Karpas-422 (cell line): ENCODE measurements around the gene DNAL1. TPM values are rescaled to one million over a fixed set of nuclear protein-coding genes. Genes with fewer than 3 reads are reported as not detected.
A peak's percentile ranks its signal among the peaks of the same experiment; 100 is the strongest.
"Not testable (repeated sequence)": the region's sequence is repeated elsewhere in the genome, so short reads cannot be mapped to it uniquely, and the experiment has no call there.

Experiments used
- DNase-seq: peaks from one replicate; pipeline ENCODE4 v3.0.0-alpha.2; 2015
- H2AFZ ChIP-seq: fragments of 200-600 bp; sonication (generic); 2 replicates; pipeline ENCODE4 v1.6.1; 2014; ENCODE audit warnings: antibody characterized with exemption, low read length, mixed read lengths
- H3K27ac ChIP-seq: fragments of 200-600 bp; sonication (generic); 2 replicates; pipeline ENCODE4 v1.5.1; 2014; ENCODE audit warnings: mild to moderate bottlenecking, low read length, moderate library complexity
- H3K27me3 ChIP-seq: fragments of 200-600 bp; sonication (generic); 2 replicates; pipeline ENCODE4 v1.6.1; 2014; ENCODE audit warnings: low read length, mixed read lengths
- H3K36me3 ChIP-seq: fragments of 200-600 bp; sonication (generic); 2 replicates; pipeline ENCODE4 v1.6.1; 2014; ENCODE audit warnings: low read length, mixed read lengths; ENCODE audit not compliant: insufficient read depth
- H3K4me1 ChIP-seq: fragments of 200-600 bp; sonication (generic); 2 replicates; pipeline ENCODE4 v1.6.1; 2014; ENCODE audit warnings: mild to moderate bottlenecking, low read length, mixed read lengths
- H3K4me2 ChIP-seq: fragments of 200-600 bp; sonication (generic); 2 replicates; pipeline ENCODE4 v1.6.1; 2014; ENCODE audit warnings: low read length, low read depth, mild to moderate bottlenecking; ENCODE audit not compliant: poor library complexity, severe bottlenecking
- H3K4me3 ChIP-seq: fragments of 200-600 bp; sonication (generic); 2 replicates; pipeline ENCODE4 v1.5.1; 2014; ENCODE audit warnings: mild to moderate bottlenecking, antibody characterized with exemption, low read length, mixed read lengths
- H3K79me2 ChIP-seq: fragments of 200-600 bp; sonication (generic); 2 replicates; pipeline ENCODE4 v1.6.1; 2014; ENCODE audit warnings: mild to moderate bottlenecking, low read length, mixed read lengths
- H3K9ac ChIP-seq: fragments of 200-600 bp; sonication (generic); 2 replicates; pipeline ENCODE4 v1.6.0; 2014; ENCODE audit warnings: low read length
- H3K9me2 ChIP-seq: fragments of 200-600 bp; sonication (generic), shearing (Covaris generic); replicated peaks from 2 replicates; pipeline ENCODE4 v1.6.0; 2014; ENCODE audit warnings: mild to moderate bottlenecking, low read length, moderate library complexity; ENCODE audit not compliant: insufficient read depth
- H3K9me3 ChIP-seq: fragments of 300-700, 200-600 bp; sonication (generic); 2 replicates; pipeline ENCODE4 v1.6.1; 2014; ENCODE audit warnings: low read length, mixed read lengths
- H4K20me1 ChIP-seq: fragments of 200-600 bp; sonication (generic); 2 replicates; pipeline ENCODE4 v1.6.1; 2014; ENCODE audit warnings: mild to moderate bottlenecking, antibody characterized with exemption, low read length, low read depth; ENCODE audit not compliant: insufficient read depth
- total RNA-seq: library from RNA; depleted of rRNA; stranded (reverse); fragments of >200 nt; shearing (Covaris generic); gene quantifications from 2 replicates; pipeline ENCODE4 v1.2.3, GENCODE V29; 2014; ENCODE audit warnings: low replicate concordance

Gene DNAL1
- total RNA-seq, 1 experiment from 2014 or later, result 11.7 TPM

- Histone ChIP-seq H4K20me1 (no peaks in the 10 kb centered on the region), H3K27me3 (no peaks in the 10 kb centered on the region), H3K9me2 (no peaks in the 10 kb centered on the region), H3K4me3 (no peak overlapping the region), H3K4me1 (no peaks in the 10 kb centered on the region), H2AFZ (no peak overlapping the region), H3K9me3 (no peaks in the 10 kb centered on the region), H3K36me3 (no peaks in the 10 kb centered on the region), H3K4me2 (no peak overlapping the region), H3K9ac (no peak overlapping the region), H3K27ac (no peak overlapping the region), H3K79me2 (no peaks in the 10 kb centered on the region)
- DNase-seq, result peak; percentile 72
Measured at GRCh38 chr14:73633116-73634010, 11.4 kb upstream of the DNAL1 start.

GRCh38 chr14:73634011-73634833, 10.6 kb upstream of the DNAL1 start:
- H2AFZ ChIP-seq, result no peak overlapping the region
- H3K36me3 ChIP-seq, result no peaks in the 10 kb centered on the region
- H3K4me3 ChIP-seq, result no peak overlapping the region
- no peaks in the 10 kb centered on the region for H3K9me2 ChIP-seq
- no peaks in the 10 kb centered on the region for H3K79me2 ChIP-seq
- H4K20me1 ChIP-seq, result no peaks in the 10 kb centered on the region
- no peaks in the 10 kb centered on the region for H3K9me3 ChIP-seq
- no peaks in the 10 kb centered on the region for H3K4me1 ChIP-seq
- H3K27me3 ChIP-seq, result no peaks in the 10 kb centered on the region
- no peak for DNase-seq
- H3K9ac ChIP-seq, result no peak overlapping the region
- H3K27ac ChIP-seq, result no peak overlapping the region
- H3K4me2 ChIP-seq, result no peak overlapping the region

DNA sequence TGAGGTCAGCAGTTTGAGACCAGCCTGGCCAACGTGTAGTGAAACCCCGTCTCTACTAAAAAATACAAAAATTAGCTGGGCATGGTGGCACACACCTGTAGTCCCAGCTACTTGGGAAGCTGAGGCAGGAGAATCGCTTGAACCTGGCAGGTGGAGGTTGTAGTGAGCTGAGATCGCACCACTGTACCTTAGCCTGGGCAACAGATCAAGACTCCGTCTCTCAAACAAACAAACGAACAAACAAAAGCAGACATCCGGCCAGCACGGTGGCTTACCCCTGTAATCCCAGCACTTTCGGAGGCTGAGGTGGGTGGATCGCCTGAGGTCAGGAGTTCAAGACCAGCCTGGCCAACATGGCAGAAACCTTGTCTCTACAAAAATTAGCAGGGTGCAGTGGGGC, 8.4 kb upstream of the DNAL1 start:
- not testable (repeated sequence) for H3K79me2 ChIP-seq, DNase-seq, H3K4me1 ChIP-seq, H4K20me1 ChIP-seq, H3K9me3 ChIP-seq, H2AFZ ChIP-seq, H3K27ac ChIP-seq, H3K36me3 ChIP-seq, H3K4me2 ChIP-seq, H3K9me2 ChIP-seq, H3K27me3 ChIP-seq, H3K4me3 ChIP-seq, H3K9ac ChIP-seq

DNA sequence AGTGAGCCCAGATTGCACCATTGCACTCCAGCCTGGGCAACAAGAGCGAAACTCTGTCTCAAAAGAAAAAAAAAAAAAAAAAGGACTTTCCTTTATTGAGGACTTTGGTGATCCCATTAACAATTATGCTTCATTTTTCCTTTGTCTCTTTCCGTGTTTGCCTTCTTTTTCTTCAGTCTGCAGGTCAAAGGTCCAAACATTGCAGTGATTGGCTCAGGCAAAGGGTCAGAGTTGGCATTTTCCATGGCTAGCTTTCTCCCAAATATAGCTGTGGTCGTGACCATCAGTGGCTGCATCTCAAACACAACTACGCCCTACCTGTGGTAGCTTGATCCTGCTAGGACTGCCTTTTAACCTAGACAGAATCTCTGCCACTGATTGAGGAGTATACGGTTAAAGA, 7.0 kb upstream of the DNAL1 start:
- no peak overlapping the region for H3K27ac ChIP-seq
- H3K27me3 ChIP-seq, result no peaks in the 10 kb centered on the region
- no peaks in the 10 kb centered on the region for H3K79me2 ChIP-seq
- no peak overlapping the region for H3K4me3 ChIP-seq
- no peaks in the 10 kb centered on the region for H4K20me1 ChIP-seq
- no peak overlapping the region for H2AFZ ChIP-seq
- no peaks in the 10 kb centered on the region for H3K4me1 ChIP-seq
- H3K9me2 ChIP-seq, result no peaks in the 10 kb centered on the region
- DNase-seq, result no peak
- no peak overlapping the region for H3K9ac ChIP-seq
- no peaks in the 10 kb centered on the region for H3K36me3 ChIP-seq
- no peak overlapping the region for H3K4me2 ChIP-seq
- no peaks in the 10 kb centered on the region for H3K9me3 ChIP-seq

DNA sequence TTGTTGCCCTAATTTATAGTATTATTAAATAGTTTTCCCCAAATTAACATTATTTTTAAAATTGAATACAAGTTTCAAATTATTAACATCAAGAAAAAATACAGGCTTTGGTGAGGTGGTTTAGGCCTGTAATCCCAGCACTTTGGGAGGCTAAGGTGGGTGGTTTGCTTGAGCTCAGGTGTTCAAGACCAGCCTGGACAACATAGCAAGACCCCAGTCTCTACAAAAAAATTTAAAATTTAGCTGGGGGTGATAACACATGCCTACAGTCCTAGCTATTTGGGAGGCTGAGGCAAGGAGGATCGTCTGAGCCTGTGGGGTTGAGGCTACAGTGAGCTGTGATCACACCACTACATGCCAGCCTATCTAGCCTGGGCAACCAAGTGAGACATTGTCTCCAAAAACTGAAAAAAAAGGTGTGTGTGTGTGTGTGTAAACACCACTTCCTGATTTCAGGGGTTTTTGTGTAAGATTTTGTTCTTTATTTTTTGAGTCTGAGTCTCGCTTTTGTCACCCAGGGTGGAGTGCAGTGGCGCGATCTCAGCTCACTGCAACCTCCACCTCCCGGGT, 3.9 kb upstream of the DNAL1 start:
- no peak for DNase-seq
- peaks cover 10% of the 10 kb centered on the region for H3K79me2 ChIP-seq
- no peaks in the 10 kb centered on the region for H3K27me3 ChIP-seq
- H4K20me1 ChIP-seq, result no peaks in the 10 kb centered on the region
- H3K36me3 ChIP-seq, result no peaks in the 10 kb centered on the region
- H3K4me1 ChIP-seq, result peaks cover 13% of the 10 kb centered on the region
- no peaks in the 10 kb centered on the region for H3K9me2 ChIP-seq
- no peak overlapping the region for H3K4me3 ChIP-seq
- H3K9me3 ChIP-seq, result no peaks in the 10 kb centered on the region
- H2AFZ ChIP-seq, result no peak overlapping the region
- no peak overlapping the region for H3K27ac ChIP-seq
- no peak overlapping the region for H3K4me2 ChIP-seq
- H3K9ac ChIP-seq, result no peak overlapping the region

- no peaks in the 10 kb centered on the region for H3K9me3 ChIP-seq
- H3K36me3 ChIP-seq, result no peaks in the 10 kb centered on the region
- H3K9ac ChIP-seq, result peak overlapping the region; percentile 78
- peak overlapping the region; percentile 78 for H3K4me3 ChIP-seq
- H3K4me1 ChIP-seq, result peaks cover 18% of the 10 kb centered on the region
- H3K79me2 ChIP-seq, result peaks cover 22% of the 10 kb centered on the region
- no peak overlapping the region for H3K27ac ChIP-seq
- no peaks in the 10 kb centered on the region for H3K27me3 ChIP-seq
- no peaks in the 10 kb centered on the region for H3K9me2 ChIP-seq
- peak overlapping the region; percentile 62 for H2AFZ ChIP-seq
- no peaks in the 10 kb centered on the region for H4K20me1 ChIP-seq
- no peak for DNase-seq
- peak overlapping the region; percentile 90 for H3K4me2 ChIP-seq
Measured at GRCh38 chr14:73645248-73645610, 443 bp downstream of the DNAL1 start.

GRCh38 chr14:73651005-73651404, 6.2 kb downstream of the DNAL1 start:
- peaks cover 9% of the 10 kb centered on the region for H3K36me3 ChIP-seq
- H3K4me2 ChIP-seq, result no peak overlapping the region
- peaks cover 12% of the 10 kb centered on the region for H3K79me2 ChIP-seq
- DNase-seq, result no peak
- no peaks in the 10 kb centered on the region for H3K27me3 ChIP-seq
- H3K4me3 ChIP-seq, result no peak overlapping the region
- H4K20me1 ChIP-seq, result no peaks in the 10 kb centered on the region
- no peak overlapping the region for H2AFZ ChIP-seq
- H3K9me3 ChIP-seq, result no peaks in the 10 kb centered on the region
- no peak overlapping the region for H3K27ac ChIP-seq
- no peak overlapping the region for H3K9ac ChIP-seq
- peaks cover 4% of the 10 kb centered on the region for H3K4me1 ChIP-seq
- no peaks in the 10 kb centered on the region for H3K9me2 ChIP-seq

DNA sequence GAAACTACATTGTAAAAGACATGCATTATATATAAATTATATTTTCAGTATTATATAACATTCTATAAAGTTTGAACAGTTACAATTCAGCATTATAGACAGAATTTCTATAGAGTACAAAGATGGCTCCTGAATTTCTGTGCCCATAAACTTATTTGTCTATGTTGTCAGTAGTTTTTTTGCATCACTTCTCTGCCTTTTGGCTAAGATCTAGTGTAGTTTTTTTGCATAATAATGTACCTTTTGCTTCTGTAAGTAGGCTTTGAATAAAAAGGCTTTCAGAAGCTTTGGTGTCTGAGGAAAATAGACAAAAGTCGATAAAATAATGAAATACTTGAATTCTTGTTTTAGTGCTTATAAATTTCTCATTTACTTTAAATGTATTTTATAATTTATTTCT, 11.1 kb downstream of the DNAL1 start:
- no peak overlapping the region for H2AFZ ChIP-seq
- no peak overlapping the region for H3K27ac ChIP-seq
- no peak overlapping the region for H3K4me2 ChIP-seq
- H3K9me2 ChIP-seq, result no peaks in the 10 kb centered on the region
- peaks cover 9% of the 10 kb centered on the region for H3K36me3 ChIP-seq
- no peaks in the 10 kb centered on the region for H4K20me1 ChIP-seq
- H3K27me3 ChIP-seq, result no peaks in the 10 kb centered on the region
- no peaks in the 10 kb centered on the region for H3K4me1 ChIP-seq
- H3K4me3 ChIP-seq, result no peak overlapping the region
- no peaks in the 10 kb centered on the region for H3K9me3 ChIP-seq
- H3K79me2 ChIP-seq, result no peaks in the 10 kb centered on the region; the same call in none of the 2 replicates
- H3K9ac ChIP-seq, result no peak overlapping the region
- DNase-seq, result no peak
